Kidney tubule cell (primary cell): ENCODE measurements around the gene PLD1.

Experiments used
- DNase-seq: peaks from one replicate; pipeline ENCODE4 v3.0.0-alpha.2; 2018; ENCODE audit warnings: low spot score

The PLD1 gene

DNA sequence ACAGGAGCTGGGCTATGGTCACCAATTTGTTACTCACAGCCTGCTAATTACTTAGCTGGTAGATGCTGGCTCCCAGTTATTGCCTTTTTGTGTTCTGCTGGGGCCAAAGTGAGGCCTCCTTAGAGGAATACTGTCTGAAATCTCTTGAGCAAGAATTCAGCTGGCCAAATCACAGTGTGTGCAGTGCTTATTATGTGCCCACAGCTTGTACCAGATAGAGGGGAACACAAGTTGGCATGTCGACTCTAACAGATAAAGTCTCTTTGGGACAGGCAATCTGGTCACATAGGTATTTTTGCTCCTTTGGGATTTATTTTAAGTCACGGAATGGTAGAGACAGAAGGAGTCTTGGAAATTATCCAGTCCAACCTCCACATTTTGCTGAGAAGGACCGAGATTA is 26.6 kb upstream of the PLD1 start:
- no peak for DNase-seq

GRCh38 chr3:171835613-171836012 is 25.3 kb upstream of the PLD1 start:
- DNase-seq, result no peak

- DNase-seq, result no peak
Observed at GRCh38 chr3:171835116-171835515, 24.8 kb upstream of the PLD1 start.

DNA sequence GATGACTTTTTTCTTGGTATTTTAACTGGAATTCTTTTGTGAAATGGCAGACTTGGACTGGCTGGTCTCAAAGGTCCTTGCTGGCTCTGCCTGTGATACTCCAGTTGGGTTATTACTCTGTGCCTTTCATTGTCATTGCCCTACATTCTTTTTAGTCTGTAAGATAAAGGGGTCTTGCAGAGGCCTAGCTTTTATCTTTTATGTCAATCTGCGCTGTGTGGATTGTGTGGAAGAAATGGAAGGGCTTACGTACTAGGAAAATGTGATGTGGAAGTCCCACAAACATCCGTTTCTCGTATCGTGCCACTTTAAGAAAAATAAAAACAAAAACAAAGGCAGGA is 24.1 kb upstream of the PLD1 start:
- no peak for DNase-seq

GRCh38 chr3:171833789-171834460 is 23.6 kb upstream of the PLD1 start:
- DNase-seq, result peak; percentile 47

DNA sequence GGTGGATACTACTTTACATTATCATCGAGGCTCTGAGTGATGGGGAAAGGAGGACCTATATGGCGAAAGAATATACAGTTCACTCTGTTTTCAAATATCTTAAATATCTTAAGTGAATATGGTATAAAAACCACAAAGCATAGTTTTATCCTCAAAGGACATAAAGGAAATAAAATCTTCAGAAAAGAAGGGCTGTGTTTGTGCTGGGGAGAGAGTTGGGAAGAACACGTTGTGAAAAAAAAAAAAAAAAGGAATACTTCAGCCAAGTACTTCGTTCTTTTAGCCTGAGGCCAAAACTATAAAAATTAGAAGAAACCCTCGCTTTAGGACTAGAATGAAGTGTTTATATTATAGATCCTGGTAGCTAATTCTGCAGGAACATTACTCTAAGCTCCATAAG is 22.7 kb upstream of the PLD1 start:
- no peak for DNase-seq

DNA sequence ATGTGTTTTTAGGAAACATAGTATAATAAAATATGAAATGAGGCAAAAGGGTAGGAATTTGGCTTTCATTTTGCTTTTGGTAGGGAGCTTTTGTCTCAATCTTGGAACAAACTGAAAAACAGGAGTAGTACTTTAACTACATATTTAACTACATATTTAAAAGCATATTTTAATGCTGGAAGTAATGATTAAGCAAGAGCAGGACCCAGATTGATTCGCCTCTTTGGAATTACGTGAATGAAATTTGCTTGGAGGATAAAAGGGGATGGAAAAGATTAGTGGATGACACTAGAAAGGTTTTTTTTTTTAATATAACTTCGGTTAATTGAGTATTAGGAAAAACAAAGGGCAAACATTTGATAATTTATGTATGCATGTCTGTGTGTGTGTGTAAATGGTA is 21.7 kb upstream of the PLD1 start:
- DNase-seq, result no peak

GRCh38 chr3:171830518-171830875 is 20.2 kb upstream of the PLD1 start:
- DNase-seq, result no peak

GRCh38 chr3:171829841-171830517 is 19.7 kb upstream of the PLD1 start:
- peak; percentile 77 for DNase-seq

DNA sequence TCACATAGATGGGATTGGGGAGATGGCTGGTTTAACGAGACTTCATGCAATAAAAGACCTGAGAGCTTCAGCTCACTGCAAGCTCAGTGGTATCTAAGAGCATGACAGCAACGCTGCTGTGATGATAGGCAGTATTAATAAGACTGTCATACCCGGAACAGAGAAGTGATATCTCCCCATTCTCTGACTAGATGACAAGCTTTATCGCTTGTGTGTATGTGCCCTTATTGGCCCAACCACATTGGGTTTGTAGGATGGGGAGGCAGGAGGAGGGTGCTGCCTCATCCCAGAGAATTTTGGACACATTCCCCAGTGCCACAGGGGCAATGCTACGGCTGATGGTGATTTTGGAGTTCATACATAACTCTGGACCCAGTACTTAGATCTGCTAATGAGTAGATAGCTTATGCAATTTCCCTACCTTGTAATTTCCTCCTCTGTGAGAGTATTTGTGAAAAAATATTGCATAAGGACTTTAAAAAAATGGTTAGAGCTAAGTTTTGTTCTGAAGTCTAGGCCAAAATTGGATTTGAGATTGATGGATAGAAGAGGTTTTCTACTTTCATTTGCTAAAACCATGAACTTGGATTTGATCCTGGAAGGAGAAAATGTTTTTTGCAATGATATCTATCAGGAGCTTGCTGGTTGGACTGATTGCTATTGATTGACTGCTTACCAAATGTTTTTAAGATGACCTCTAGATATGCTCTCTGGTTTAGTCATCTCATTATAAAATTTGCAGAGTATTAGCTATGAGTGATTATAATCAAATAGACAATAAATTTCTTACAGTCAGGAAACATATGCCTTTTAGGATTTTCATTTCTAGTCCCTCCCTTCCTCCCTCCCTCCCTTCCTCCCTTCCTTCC is 18.9 kb upstream of the PLD1 start:
- DNase-seq, result no peak

DNA sequence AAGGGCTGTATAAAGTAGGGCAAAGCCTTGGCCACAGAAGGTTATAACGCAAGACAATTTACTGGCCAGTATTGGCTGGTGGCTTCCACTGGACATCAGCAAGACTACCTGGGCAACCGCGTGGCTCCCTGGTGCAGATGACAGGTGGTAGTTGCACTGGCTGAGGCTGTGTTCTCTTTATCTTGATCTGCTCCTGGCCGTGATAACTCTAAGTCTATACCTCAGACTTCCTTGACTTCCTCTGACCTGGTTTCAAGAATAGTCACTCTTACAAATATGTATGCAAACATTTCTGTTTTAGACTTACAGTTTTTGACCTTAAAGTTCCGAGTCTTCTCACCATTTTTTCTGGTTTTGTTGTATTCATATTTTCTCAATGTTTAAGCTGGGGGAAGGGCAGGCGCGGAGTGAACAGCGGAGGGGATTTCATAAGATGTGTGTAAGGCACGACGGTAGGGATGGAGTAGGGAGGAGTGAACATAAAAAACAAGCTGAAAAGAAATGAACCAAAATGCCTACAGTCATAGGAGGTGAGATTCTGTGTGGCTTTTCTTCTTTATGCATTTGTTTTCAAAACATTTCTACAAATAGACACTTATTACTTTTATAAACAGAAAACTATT is 17.7 kb upstream of the PLD1 start:
- no peak for DNase-seq

GRCh38 chr3:171827385-171827784 is 17.1 kb upstream of the PLD1 start:
- DNase-seq, result no peak

DNA sequence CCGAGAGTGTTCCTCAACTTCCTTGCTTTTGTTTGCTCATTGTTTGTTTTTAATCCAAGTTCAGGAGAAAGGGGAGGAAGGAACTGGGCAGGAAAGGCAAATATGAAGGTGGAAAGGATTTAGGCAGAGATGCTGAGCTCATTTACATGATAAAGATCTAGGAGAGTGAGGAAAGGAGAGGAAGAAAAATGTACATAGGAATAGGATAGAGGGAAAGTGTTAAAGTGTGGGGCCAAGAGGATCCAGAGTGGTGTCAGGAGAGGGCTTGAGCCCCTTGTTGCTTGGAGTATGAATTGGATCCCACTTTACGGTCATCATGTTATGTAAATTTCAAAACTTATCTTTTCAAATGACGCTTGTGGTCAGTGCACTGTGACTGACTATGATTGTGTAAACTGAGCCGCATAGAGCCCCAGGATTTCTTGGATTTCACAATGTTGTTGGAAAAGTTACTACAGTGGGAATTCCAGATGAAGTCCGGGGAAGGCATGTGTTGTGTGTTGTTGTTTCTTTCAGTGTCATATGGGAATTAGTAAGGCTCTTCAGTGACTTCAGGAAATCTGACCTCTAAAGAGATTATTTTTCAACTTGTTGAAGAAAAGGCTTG is 15.0 kb upstream of the PLD1 start:
- no peak for DNase-seq

GRCh38 chr3:171824824-171825221 is 14.5 kb upstream of the PLD1 start:
- peak; percentile 52 for DNase-seq

GRCh38 chr3:171824116-171824515 is 13.8 kb upstream of the PLD1 start:
- DNase-seq, result no peak

DNA sequence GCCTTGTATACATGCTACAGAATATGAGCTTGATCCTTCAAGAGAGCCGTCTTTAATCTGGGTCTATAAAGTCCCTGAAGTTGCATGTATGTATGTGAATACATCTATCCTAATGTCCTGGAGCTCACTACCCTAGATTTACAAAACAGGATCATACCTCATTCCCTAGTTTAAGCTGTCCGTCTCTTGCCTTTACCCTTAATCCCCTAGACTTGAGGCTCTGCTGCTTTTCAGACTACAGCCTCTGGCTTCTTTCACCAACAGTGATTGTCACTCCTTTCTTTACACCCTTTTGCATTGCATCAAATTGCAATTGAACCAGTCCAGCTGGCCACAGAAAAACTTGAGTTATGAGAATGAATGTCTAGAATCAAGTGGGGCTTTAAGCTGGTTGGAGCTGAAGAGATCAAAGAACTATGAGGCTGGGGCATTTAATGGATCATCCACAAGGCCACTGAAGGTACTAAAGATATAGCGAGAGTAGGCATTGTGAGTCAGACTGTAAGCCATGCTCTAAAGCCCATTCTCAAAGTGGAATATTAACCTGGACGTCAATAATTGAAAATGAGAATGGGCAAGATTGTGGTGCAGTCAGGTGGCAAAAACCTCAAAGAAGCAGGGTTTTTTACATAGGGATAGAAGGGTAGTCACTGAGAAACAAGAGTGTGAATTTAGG is 12.3 kb upstream of the PLD1 start:
- DNase-seq, result peak; percentile 89

- no peak for DNase-seq
Observed at GRCh38 chr3:171821778-171822358, 11.6 kb upstream of the PLD1 start.

DNA sequence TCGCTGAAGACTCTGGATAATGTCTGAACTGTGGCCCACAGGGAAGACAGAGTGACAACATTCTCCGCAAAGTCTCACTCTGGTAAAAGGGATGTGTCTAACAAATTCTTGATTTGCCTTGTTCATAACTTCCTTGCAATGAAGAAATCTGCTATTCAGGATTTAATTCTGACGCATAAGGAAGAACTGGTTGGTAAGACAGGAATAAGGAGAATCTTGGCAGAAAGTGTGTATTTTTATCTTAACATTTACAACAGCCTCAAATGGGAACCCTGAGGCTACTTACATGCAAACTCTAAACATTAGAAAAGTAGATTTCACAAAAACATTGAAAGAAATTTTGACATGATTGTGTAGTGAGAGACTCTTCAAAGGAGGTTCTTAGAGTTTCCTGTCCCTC is 10.8 kb upstream of the PLD1 start:
- no peak for DNase-seq

DNA sequence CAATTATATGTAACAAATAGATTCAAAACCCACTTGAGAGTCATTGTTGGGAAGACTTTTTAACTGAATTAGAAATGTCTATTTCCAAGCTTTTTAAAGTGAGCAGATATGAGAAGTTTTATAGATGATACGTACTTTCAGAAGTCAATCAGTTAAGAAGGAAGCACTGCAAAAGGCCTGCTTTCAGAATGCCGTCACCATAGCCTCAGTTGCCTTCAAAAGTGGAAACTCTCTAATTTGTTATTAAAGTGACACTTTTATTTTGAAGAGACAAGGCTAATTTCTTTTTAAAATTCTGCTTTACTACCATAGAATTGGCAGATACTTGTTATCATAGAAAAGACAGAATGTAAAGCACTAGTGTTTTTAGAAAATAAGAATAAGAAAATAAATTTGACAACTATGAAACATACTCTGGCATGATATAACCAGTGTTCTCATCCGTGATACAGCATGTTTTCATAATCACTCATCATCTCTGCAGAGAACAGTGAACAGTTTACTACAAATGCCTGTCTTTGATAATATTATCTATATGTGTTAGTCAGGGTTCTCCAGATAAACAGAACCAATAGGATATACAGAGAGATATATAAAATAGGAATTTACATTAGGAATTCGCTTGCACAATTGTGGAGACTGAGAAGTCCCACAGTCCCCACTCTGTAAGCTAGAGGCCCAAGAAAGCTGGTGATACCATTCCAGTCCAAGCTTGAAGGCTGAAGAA is 7.0 kb upstream of the PLD1 start:
- DNase-seq, result no peak

- no peak for DNase-seq
Observed at GRCh38 chr3:171815973-171816595, 5.8 kb upstream of the PLD1 start.
